ENCODE measurements around the gene SNX22. TPM values are rescaled to one million over a fixed set of nuclear protein-coding genes. Genes with fewer than 3 reads are reported as not detected.

SNX22 gene
- total and polyA plus RNA-seq, 9 of the 15 experiments (the other 6 are each of a cell fraction or from before 2014, with no cell fraction given): 0.91 to 3.0 (median 2.0) TPM

- no peak for TF ChIP-seq CLOCK (CRISPR knock-in tag; IDR thresholded peaks at IDR 0.05; ENCODE audit: borderline replicate concordance)
- no peak for TF ChIP-seq ZFP1 (CRISPR knock-in tag; IDR thresholded peaks at IDR 0.05)
- no peak for TF ChIP-seq ELF2 (CRISPR knock-in tag; IDR thresholded peaks at IDR 0.05)
- no peak for TF ChIP-seq PTRF (tag; IDR thresholded peaks at IDR 0.05)
- no peak for TF ChIP-seq ZNF518B (CRISPR knock-in tag; IDR thresholded peaks at IDR 0.05)
- TF ChIP-seq PRDM10 (IDR thresholded peaks at IDR 0.05; ENCODE audit: partially characterized antibody): peak; percentile 28
- TF ChIP-seq PKNOX1 (IDR thresholded peaks at IDR 0.05): 0 out of 2 replicates have a peak, but pooled peaks have one; percentile 32
- TF ChIP-seq RERE (CRISPR knock-in tag; IDR thresholded peaks at IDR 0.05; ENCODE audit: borderline replicate concordance): no peak
- no peak for TF ChIP-seq CBX1 (IDR thresholded peaks at IDR 0.05; ENCODE audit: low read depth)
- no peak for TF ChIP-seq SIRT6 (IDR thresholded peaks at IDR 0.05; ENCODE audit: low read depth, low read length)
- no peak for TF ChIP-seq ZNF316 (IDR thresholded peaks at IDR 0.05)
These were observed 2.1 kb upstream of the SNX22 start (continued) for GRCh38 chr15:64149424-64149823.

Measured in K562 (cell line).